Gastroesophageal sphincter (tissue), 3 donors: ENCODE measurements around the gene ZMPSTE24.

ENCODE experiments used
- CTCF ChIP-seq, 4 experiments: fragments of 200-600 bp in 2 of 4; fragments of 450-650 bp in 2 of 4; sonication (generic) in 1 of 4; IDR thresholded peaks; one replicate each; pipeline ENCODE4 v1.5.1; 2017 to 2019; ENCODE audit warnings: antibody characterized with exemption in 4 of 4, mild to moderate bottlenecking in 2 of 4, moderate library complexity in 2 of 4
- POLR2A ChIP-seq, 2 donors: fragments of 450-650 bp; IDR thresholded peaks; one replicate each; pipeline ENCODE4 v1.6.1; 2017; ENCODE audit warnings: antibody characterized with exemption in 2 of 2, mild to moderate bottlenecking in 2 of 2, moderate library complexity in 1 of 2

DNA sequence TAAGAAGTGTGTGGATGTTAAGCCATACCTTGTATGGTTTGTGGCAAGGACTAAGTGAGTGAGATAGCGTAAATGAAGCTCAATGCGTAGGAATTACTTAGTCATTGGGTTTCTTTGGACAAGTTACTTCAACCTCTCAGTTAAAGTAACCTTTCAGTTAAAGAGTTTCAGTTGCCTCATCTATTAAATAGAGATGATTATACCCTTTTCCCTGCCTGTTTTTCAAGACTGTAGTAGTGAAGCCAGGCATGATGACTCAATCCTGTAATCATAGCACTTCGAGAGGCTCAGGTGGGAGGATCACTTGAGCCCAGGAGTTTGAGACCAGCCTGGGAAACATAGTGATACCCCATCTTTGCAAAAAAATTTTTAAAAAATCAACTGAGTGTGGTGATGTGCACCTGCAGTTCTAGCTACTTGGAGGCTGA, 6.3 kb downstream of the ZMPSTE24 start:
- TF ChIP-seq CTCF (IDR thresholded peaks at IDR 0.05) (no peak), POLR2A (IDR thresholded peaks at IDR 0.05) (no peak)
